K562 (cell line): Measurements from ENCODE around the gene WDR90. TPM values are rescaled to one million over a fixed set of nuclear protein-coding genes. Genes with fewer than 3 reads are reported as not detected.

ENCODE experiments used
- DMBX1 ChIP-seq: fragments of 250-450 bp; sonication (Bioruptor Pico); IDR thresholded peaks from 2 replicates; pipeline ENCODE4 v1.8.0; 2022; ENCODE audit warnings: inconsistent platforms, mild to moderate bottlenecking, moderate library complexity, borderline replicate concordance
- ESRRB ChIP-seq: fragments of 250-450 bp; sonication (Bioruptor Pico); IDR thresholded peaks from 2 replicates; pipeline ENCODE4 v1.5.0; 2020; ENCODE audit warnings: mild to moderate bottlenecking, moderate library complexity, borderline replicate concordance
- FOS ChIP-seq: IDR thresholded peaks from 3 replicates; pipeline ENCODE4 v1.6.1; 2011; ENCODE audit not compliant: insufficient read length; ENCODE audit errors: extremely low read depth
- HCFC1 ChIP-seq: IDR thresholded peaks from 2 replicates; pipeline ENCODE4 v1.6.1; 2012; ENCODE audit warnings: low read depth, low read length, improper control_type of control experiment
- KLF10 ChIP-seq: fragments of 250-450 bp; sonication (Bioruptor Pico); IDR thresholded peaks from 2 replicates; pipeline ENCODE4 v1.6.1; 2021; ENCODE audit warnings: matching md5 sums
- LEF1 ChIP-seq: fragments of 450-650 bp; IDR thresholded peaks from 2 replicates; pipeline ENCODE4 v1.6.1; 2016; ENCODE audit warnings: mild to moderate bottlenecking
- MNT ChIP-seq, 2 experiments: fragments of 450-650 bp; conservative IDR thresholded peaks; 2 replicates each; pipeline ENCODE4 v1.6.1; 2017; ENCODE audit warnings: mild to moderate bottlenecking in 2 of 2, moderate library complexity in 2 of 2
- MTA2 ChIP-seq: fragments of 450-650 bp; IDR thresholded peaks from 2 replicates; pipeline ENCODE4 v1.6.1; 2016; ENCODE audit warnings: low read depth
- NBN ChIP-seq: fragments of 450-650 bp; IDR thresholded peaks from 2 replicates; pipeline ENCODE4 v1.6.1; 2016; ENCODE audit warnings: low read depth, mild to moderate bottlenecking
- NCOR1 ChIP-seq: fragments of 450-650 bp; IDR thresholded peaks from 2 replicates; pipeline ENCODE4 v1.6.1; 2016; ENCODE audit warnings: mild to moderate bottlenecking, moderate library complexity
- POLR2H ChIP-seq: IDR thresholded peaks from 2 replicates; pipeline ENCODE4 v1.6.1; 2016; ENCODE audit warnings: missing genetic modification characterization, low read depth, mild to moderate bottlenecking, control low read depth, missing compliant biosample characterization, moderate library complexity
- RCOR1 ChIP-seq, 2 experiments: IDR thresholded peaks; 2 replicates each; pipeline ENCODE4 v1.6.1; 2012; ENCODE audit warnings: low read depth in 2 of 2, low read length in 2 of 2, borderline replicate concordance in 1 of 2, improper control_type of control experiment in 1 of 2
- SAP30 ChIP-seq: fragments of 200-600 bp; sonication (generic); IDR thresholded peaks from 2 replicates; pipeline ENCODE4 v1.6.1; 2012; ENCODE audit warnings: borderline replicate concordance, low read depth, mild to moderate bottlenecking, moderate library complexity, low read length, control low read depth, inconsistent platforms; ENCODE audit not compliant: insufficient read depth, poor library complexity, severe bottlenecking
- SNIP1 ChIP-seq: fragments of 450-650 bp; IDR thresholded peaks from 2 replicates; pipeline ENCODE4 v1.7.1; 2017; ENCODE audit warnings: low read depth, mild to moderate bottlenecking
- TBP ChIP-seq: optimal IDR thresholded peaks from 2 replicates; pipeline ENCODE3; 2011; ENCODE audit warnings: low read depth, low read length, improper control_type of control experiment
- ZNF232 ChIP-seq: sonication (generic); formaldehyde crosslinking; IDR thresholded peaks from 2 replicates; pipeline ENCODE4 v1.8.0; 2022; ENCODE audit warnings: mild to moderate bottlenecking, missing genetic modification reagents
- ZNF318 ChIP-seq, 2 experiments: fragments of 450-650 bp; IDR thresholded peaks; 2 replicates each; pipeline ENCODE4 v1.6.1; 2016; ENCODE audit warnings: mild to moderate bottlenecking in 2 of 2, borderline replicate concordance in 1 of 2, low read depth in 1 of 2, moderate library complexity in 1 of 2
- ZNF766 ChIP-seq: fragments of 200-800 bp; sonication (Bioruptor generic); conservative IDR thresholded peaks from 2 replicates; pipeline ENCODE4 v1.6.1; 2016; ENCODE audit warnings: missing genetic modification characterization, missing compliant biosample characterization
- polyA plus RNA-seq, 8 experiments: library from polyadenylated mRNA; depleted of rRNA in 4 of 8; stranded (reverse) in 5 of 8; unstranded in 3 of 8; fragments of >200 nt; fragmentation: Nextera tagmentation in 2 of 8; fragmentation: Illumina TruSeq in 1 of 8; extraction: Ambion mirVana in 2 of 8; extraction: Trizol in 1 of 8; gene quantifications; 2 replicates each; pipeline versions ENCODE4 v1.2.1 to v1.2.3, GENCODE V29; 2011 to 2014; ENCODE audit warnings: inconsistent platforms in 1 of 8, missing spikeins in 1 of 8
- total RNA-seq, 7 experiments: library from RNA; depleted of rRNA in 6 of 7; stranded (reverse); fragments of >200 nt in 6 of 7; fragmentation: Illumina TruSeq in 2 of 7; extraction: Trizol in 2 of 7; gene quantifications; 2 replicates each; pipeline versions ENCODE4 v1.2.1 to v1.2.3, GENCODE V29; 2011 to 2021; ENCODE audit warnings: low replicate concordance in 1 of 7

WDR90 gene
- total and polyA plus RNA-seq, 9 of the 15 experiments (the other 6 are each of a cell fraction or from before 2014, with no cell fraction given), result 0.44 to 12.6 (median 3.3) TPM

GRCh38 chr16:700684-701584 lies 51.8 kb downstream of the WDR90 start (continued):
- no peak for TF ChIP-seq ZNF318 (IDR thresholded peaks at IDR 0.05; ENCODE audit: borderline replicate concordance in 1 of 2, low read depth in 1 of 2)
- TF ChIP-seq POLR2H (tag), result no peak
- TF ChIP-seq FOS, result no peak
- peak; percentile 37; the same call in 1 of the 2 replicates for TF ChIP-seq ZNF232 (CRISPR knock-in tag)
- no peak for TF ChIP-seq ZNF766 (CRISPR knock-in tag)
- no peak for TF ChIP-seq NBN
- no peak for TF ChIP-seq NCOR1
- TF ChIP-seq MNT (conservative IDR thresholded peaks at IDR 0.05), result peak in 1 of 2 experiments; percentile 72; a peak in 2 of 4 replicates
- peak; percentile 46 for TF ChIP-seq SAP30
- no peak for TF ChIP-seq LEF1
- 0 out of 4 replicates have a peak, but pooled peaks of 1 of the 2 experiments have one; percentile 8 for TF ChIP-seq RCOR1 (IDR thresholded peaks at IDR 0.05; ENCODE audit: borderline replicate concordance in 1 of 2, low read depth in 2 of 2, low read length in 2 of 2)
- no peak for TF ChIP-seq HCFC1
- TF ChIP-seq TBP, result no peak
- TF ChIP-seq DMBX1 (CRISPR knock-in tag), result no peak
- TF ChIP-seq ESRRB, result no peak
- TF ChIP-seq KLF10 (CRISPR knock-in tag), result no peak
- no peak for TF ChIP-seq SNIP1
- no peak for TF ChIP-seq MTA2
